Panc1 (cell line): ENCODE data around the gene BRD9.

ENCODE experiments used
- SIN3A ChIP-seq: IDR thresholded peaks from 2 replicates; pipeline ENCODE4 v1.6.1; 2012; ENCODE audit warnings: low read depth, mild to moderate bottlenecking, low read length, moderate library complexity, borderline replicate concordance; ENCODE audit not compliant: insufficient read depth
- TCF7L2 ChIP-seq: IDR thresholded peaks from 2 replicates; pipeline ENCODE4 v1.6.1; 2011; ENCODE audit warnings: mild to moderate bottlenecking, low read depth, low read length, inconsistent platforms
- TF ChIP-seq, protein P1 (sequence below), 2 experiments: IDR thresholded peaks; 2 replicates each; pipeline ENCODE4 v1.6.1; 2011 to 2012; ENCODE audit warnings: low read depth in 2 of 2, control low read depth in 1 of 2, low read length in 1 of 2, mild to moderate bottlenecking in 1 of 2, moderate library complexity in 1 of 2; ENCODE audit not compliant: insufficient read depth in 1 of 2

GRCh38 chr5:900781-901180, 8.2 kb upstream of the BRD9 start:
- no peak for TF ChIP-seq SIN3A
- no peak for TF ChIP-seq TCF7L2
- TF ChIP-seq, protein P1, sequence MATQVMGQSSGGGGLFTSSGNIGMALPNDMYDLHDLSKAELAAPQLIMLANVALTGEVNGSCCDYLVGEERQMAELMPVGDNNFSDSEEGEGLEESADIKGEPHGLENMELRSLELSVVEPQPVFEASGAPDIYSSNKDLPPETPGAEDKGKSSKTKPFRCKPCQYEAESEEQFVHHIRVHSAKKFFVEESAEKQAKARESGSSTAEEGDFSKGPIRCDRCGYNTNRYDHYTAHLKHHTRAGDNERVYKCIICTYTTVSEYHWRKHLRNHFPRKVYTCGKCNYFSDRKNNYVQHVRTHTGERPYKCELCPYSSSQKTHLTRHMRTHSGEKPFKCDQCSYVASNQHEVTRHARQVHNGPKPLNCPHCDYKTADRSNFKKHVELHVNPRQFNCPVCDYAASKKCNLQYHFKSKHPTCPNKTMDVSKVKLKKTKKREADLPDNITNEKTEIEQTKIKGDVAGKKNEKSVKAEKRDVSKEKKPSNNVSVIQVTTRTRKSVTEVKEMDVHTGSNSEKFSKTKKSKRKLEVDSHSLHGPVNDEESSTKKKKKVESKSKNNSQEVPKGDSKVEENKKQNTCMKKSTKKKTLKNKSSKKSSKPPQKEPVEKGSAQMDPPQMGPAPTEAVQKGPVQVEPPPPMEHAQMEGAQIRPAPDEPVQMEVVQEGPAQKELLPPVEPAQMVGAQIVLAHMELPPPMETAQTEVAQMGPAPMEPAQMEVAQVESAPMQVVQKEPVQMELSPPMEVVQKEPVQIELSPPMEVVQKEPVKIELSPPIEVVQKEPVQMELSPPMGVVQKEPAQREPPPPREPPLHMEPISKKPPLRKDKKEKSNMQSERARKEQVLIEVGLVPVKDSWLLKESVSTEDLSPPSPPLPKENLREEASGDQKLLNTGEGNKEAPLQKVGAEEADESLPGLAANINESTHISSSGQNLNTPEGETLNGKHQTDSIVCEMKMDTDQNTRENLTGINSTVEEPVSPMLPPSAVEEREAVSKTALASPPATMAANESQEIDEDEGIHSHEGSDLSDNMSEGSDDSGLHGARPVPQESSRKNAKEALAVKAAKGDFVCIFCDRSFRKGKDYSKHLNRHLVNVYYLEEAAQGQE (IDR thresholded peaks at IDR 0.05; ENCODE audit: insufficient read depth in 1 of 2, low read depth in 2 of 2, low read length in 1 of 2): no peak
